ENCODE data around the gene DBN1. TPM values are rescaled to one million over a fixed set of nuclear protein-coding genes. Genes with fewer than 3 reads are reported as not detected.

The DBN1 gene
- total RNA-seq, 1 experiment from 2014 or later, result 127 TPM

DNA sequence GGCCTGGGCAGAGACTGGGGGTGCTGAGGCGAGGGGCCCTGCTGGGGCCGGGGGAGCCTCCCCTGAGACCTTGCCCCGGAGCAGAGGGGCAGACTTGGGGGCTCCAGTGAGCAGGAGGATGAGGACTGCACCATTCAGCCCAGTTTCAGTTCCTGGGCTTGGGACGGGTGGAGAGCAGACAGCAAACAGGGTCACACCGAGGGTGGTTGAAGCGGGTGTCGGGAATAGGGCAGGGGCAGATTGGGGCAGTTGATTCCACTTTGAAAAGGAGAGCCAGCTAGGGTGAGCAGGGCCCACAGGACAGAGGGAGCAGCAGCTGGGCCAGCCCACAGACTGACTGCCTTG, 42.5 kb downstream of the DBN1 start:
- Histone ChIP-seq H3K4me2 (ENCODE audit: low read length) (no peak overlapping the region), H3K9ac (ENCODE audit: low read length) (no peak overlapping the region), H3K4me3 (ENCODE audit: low read length) (no peak overlapping the region), H3K27me3 (ENCODE audit: low read length) (no peaks in the 10 kb centered on the region), H3K79me2 (ENCODE audit: low read length) (peaks cover 31% of the 10 kb centered on the region), H3K9me3 (ENCODE audit: low read length) (no peaks in the 10 kb centered on the region), H2AFZ (ENCODE audit: low read length) (no peak overlapping the region), H3K27ac (ENCODE audit: low read length) (no peak overlapping the region), H3K4me1 (ENCODE audit: insufficient read depth, low read length) (peaks cover 12% of the 10 kb centered on the region), H4K20me1 (ENCODE audit: low read length) (0 out of 2 replicates have a peak, but pooled peaks cover 5% of the 10 kb centered on the region), H3K9me2 (replicated peaks; ENCODE audit: low read length) (no peaks in the 10 kb centered on the region), H3F3A (ENCODE audit: low read length, unreplicated experiment) (no peaks in the 10 kb centered on the region), H3K36me3 (ENCODE audit: low read depth, low read length) (peaks cover 9% of the 10 kb centered on the region; the same call in 1 of the 2 replicates)
- TF ChIP-seq EZH2phosphoT487 (IDR thresholded peaks at IDR 0.05; ENCODE audit: borderline replicate concordance, low read length), result no peak
- no peak for TF ChIP-seq EZH2 (IDR thresholded peaks at IDR 0.05; ENCODE audit: low read length, unreplicated experiment)
- TF ChIP-seq, protein P1, sequence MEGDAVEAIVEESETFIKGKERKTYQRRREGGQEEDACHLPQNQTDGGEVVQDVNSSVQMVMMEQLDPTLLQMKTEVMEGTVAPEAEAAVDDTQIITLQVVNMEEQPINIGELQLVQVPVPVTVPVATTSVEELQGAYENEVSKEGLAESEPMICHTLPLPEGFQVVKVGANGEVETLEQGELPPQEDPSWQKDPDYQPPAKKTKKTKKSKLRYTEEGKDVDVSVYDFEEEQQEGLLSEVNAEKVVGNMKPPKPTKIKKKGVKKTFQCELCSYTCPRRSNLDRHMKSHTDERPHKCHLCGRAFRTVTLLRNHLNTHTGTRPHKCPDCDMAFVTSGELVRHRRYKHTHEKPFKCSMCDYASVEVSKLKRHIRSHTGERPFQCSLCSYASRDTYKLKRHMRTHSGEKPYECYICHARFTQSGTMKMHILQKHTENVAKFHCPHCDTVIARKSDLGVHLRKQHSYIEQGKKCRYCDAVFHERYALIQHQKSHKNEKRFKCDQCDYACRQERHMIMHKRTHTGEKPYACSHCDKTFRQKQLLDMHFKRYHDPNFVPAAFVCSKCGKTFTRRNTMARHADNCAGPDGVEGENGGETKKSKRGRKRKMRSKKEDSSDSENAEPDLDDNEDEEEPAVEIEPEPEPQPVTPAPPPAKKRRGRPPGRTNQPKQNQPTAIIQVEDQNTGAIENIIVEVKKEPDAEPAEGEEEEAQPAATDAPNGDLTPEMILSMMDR (conservative IDR thresholded peaks at IDR 0.05; ENCODE audit: low read depth, low read length), result no peak
- ATAC-seq (no peak), DNase-seq (no peak)
- ChIA-PET CTCF (no interaction called here), POLR2A (ENCODE audit: unreplicated experiment) (no interaction called here)
- intact Hi-C loops (cut with micrococcal nuclease), result no loop called here
- no TSS peak for BruUV-seq (replicated peaks)

DNA sequence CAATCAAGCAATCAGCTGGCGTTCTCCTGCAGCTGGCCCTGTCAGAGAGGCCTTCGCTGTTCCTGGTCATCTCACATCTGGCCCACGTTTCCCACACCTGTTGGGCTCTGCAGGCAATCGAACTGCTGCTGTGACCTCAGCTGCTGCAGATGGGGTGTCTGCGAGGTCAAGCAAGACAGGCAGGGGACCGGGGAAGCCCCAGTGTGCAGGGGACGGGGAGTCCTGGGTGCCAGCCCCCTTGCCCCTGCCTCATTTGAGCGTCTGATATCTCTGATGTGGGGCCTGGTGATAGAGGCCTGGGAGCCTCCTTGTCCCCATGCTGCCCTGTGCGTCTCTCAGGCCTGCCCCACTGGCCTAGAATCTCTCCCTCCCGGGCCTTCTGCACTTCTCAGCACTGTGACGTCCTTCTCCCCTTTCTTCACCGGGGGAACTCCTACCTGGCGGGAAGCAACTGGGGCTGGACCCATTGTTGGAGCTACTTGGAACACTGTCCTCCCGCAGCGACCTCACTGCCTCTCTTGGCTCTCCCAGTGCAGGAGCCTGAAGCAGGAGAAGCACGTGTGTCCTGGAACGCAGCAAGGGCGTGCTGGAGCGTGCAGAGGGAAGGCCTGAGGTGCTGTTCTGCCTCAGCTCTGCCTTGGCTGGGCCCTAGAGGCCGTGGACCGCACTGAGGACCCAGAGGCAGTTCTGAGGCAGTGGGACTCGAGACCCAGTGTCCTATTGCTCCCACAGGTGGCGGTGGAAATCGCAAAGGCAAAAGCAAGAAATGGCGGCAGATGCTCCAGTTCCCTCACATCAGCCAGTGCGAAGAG, 43.1 kb downstream of the DBN1 start:
- no peak overlapping the region for H2AFZ ChIP-seq (ENCODE audit: low read length)
- H4K20me1 ChIP-seq (ENCODE audit: low read length), result 0 out of 2 replicates have a peak, but pooled peaks cover 5% of the 10 kb centered on the region
- BruUV-seq (replicated peaks), result no TSS peak
- peaks cover 16% of the 10 kb centered on the region for H3K4me1 ChIP-seq (ENCODE audit: insufficient read depth, low read length)
- intact Hi-C loops (cut with micrococcal nuclease), result no loop called here
- no peak overlapping the region for H3K4me3 ChIP-seq (ENCODE audit: low read length)
- no peak overlapping the region for H3K9ac ChIP-seq (ENCODE audit: low read length)
- ATAC-seq (no peak), DNase-seq (no peak)
- peaks cover 31% of the 10 kb centered on the region for H3K79me2 ChIP-seq (ENCODE audit: low read length)
- H3K9me2 ChIP-seq (replicated peaks; ENCODE audit: low read length), result no peaks in the 10 kb centered on the region
- H3K9me3 ChIP-seq (ENCODE audit: low read length), result no peaks in the 10 kb centered on the region
- no peak overlapping the region for H3K4me2 ChIP-seq (ENCODE audit: low read length)
- no peaks in the 10 kb centered on the region for H3F3A ChIP-seq (ENCODE audit: low read length, unreplicated experiment)
- no peaks in the 10 kb centered on the region for H3K27me3 ChIP-seq (ENCODE audit: low read length)
- H3K27ac ChIP-seq (ENCODE audit: low read length), result no peak overlapping the region
- CTCF ChIA-PET, result interaction anchor here (0.7 kb wide), 1 partner anchor 40 kb away, joined by 12 read pairs; no protein-coding TSS in a partner anchor
- peaks cover 9% of the 10 kb centered on the region; the same call in 1 of the 2 replicates for H3K36me3 ChIP-seq (ENCODE audit: low read depth, low read length)
- POLR2A ChIA-PET (ENCODE audit: unreplicated experiment), result no interaction called here
- TF ChIP-seq EZH2phosphoT487 (IDR thresholded peaks at IDR 0.05; ENCODE audit: borderline replicate concordance, low read length) (no peak), EZH2 (IDR thresholded peaks at IDR 0.05; ENCODE audit: low read length, unreplicated experiment) (no peak)
- TF ChIP-seq, protein P1 (conservative IDR thresholded peaks at IDR 0.05; ENCODE audit: low read depth, low read length), result no peak

All from PC-3 (cell line).